ENCODE data around the gene SMAD6.

Gene SMAD6

GRCh38 chr15:66788024-66788423 lies 86.0 kb downstream of the SMAD6 start:
- WGBS (ENCODE audit: extremely low coverage, insufficient coverage, low lambda C conversion rate), result no CpG with 5 or more reads among the region's 4 CpGs
- Histone ChIP-seq H3K36me3 (ENCODE audit: control insufficient read depth, insufficient read depth, low read length) (no peaks in the 10 kb centered on the region), H3K4me2 (ENCODE audit: low read length) (no peak overlapping the region), H3K4me1 (ENCODE audit: control insufficient read depth, low read depth, low read length) (no peaks in the 10 kb centered on the region), H3K27ac (ENCODE audit: low read depth, low read length) (no peak overlapping the region), H3K4ac (ENCODE audit: low read depth, low read length) (no peak overlapping the region), H2BK15ac (replicated peaks; ENCODE audit: low read depth) (no peak overlapping the region), H3K56ac (ENCODE audit: low read length) (no peak overlapping the region), H3K9ac (ENCODE audit: low read length) (no peak overlapping the region), H4K8ac (ENCODE audit: low read depth, low read length) (no peak overlapping the region), H4K5ac (ENCODE audit: low read length) (no peak overlapping the region), H3K4me3 (ENCODE audit: low read length) (no peak overlapping the region), H2AK5ac (ENCODE audit: low read length) (no peak overlapping the region), H2BK5ac (ENCODE audit: low read length) (no peak overlapping the region), H3K23ac (ENCODE audit: low read length) (no peak overlapping the region), H3K18ac (ENCODE audit: low read length) (no peak overlapping the region), H2BK120ac (ENCODE audit: low read depth, low read length) (no peak overlapping the region), H3K79me1 (ENCODE audit: low read length) (no peaks in the 10 kb centered on the region), H3K79me2 (ENCODE audit: control insufficient read depth, insufficient read depth, low read length) (no peaks in the 10 kb centered on the region), H3K27me3 (ENCODE audit: insufficient read depth, low read length, poor library complexity) (no peaks in the 10 kb centered on the region)
- no peak for DNase-seq

GRCh38 chr15:66789029-66790025 lies 87.3 kb downstream of the SMAD6 start:
- Histone ChIP-seq H2BK120ac (ENCODE audit: low read depth, low read length) (no peak overlapping the region), H3K4me1 (ENCODE audit: control insufficient read depth, low read depth, low read length) (no peaks in the 10 kb centered on the region), H3K4ac (ENCODE audit: low read depth, low read length) (no peak overlapping the region), H3K79me1 (ENCODE audit: low read length) (no peaks in the 10 kb centered on the region), H4K5ac (ENCODE audit: low read length) (no peak overlapping the region), H3K36me3 (ENCODE audit: control insufficient read depth, insufficient read depth, low read length) (no peaks in the 10 kb centered on the region), H3K4me3 (ENCODE audit: low read length) (no peak overlapping the region), H3K23ac (ENCODE audit: low read length) (no peak overlapping the region), H3K79me2 (ENCODE audit: control insufficient read depth, insufficient read depth, low read length) (no peaks in the 10 kb centered on the region), H2BK15ac (replicated peaks; ENCODE audit: low read depth) (no peak overlapping the region), H3K27me3 (ENCODE audit: insufficient read depth, low read length, poor library complexity) (no peaks in the 10 kb centered on the region), H3K4me2 (ENCODE audit: low read length) (no peak overlapping the region), H2AK5ac (ENCODE audit: low read length) (no peak overlapping the region), H3K56ac (ENCODE audit: low read length) (no peak overlapping the region), H3K9ac (ENCODE audit: low read length) (no peak overlapping the region), H4K8ac (ENCODE audit: low read depth, low read length) (no peak overlapping the region), H3K27ac (ENCODE audit: low read depth, low read length) (no peak overlapping the region), H2BK5ac (ENCODE audit: low read length) (no peak overlapping the region), H3K18ac (ENCODE audit: low read length) (no peak overlapping the region)
- peak; percentile 83 for DNase-seq
- no CpG with 5 or more reads among the region's 5 CpGs for WGBS (ENCODE audit: extremely low coverage, insufficient coverage, low lambda C conversion rate)

DNA sequence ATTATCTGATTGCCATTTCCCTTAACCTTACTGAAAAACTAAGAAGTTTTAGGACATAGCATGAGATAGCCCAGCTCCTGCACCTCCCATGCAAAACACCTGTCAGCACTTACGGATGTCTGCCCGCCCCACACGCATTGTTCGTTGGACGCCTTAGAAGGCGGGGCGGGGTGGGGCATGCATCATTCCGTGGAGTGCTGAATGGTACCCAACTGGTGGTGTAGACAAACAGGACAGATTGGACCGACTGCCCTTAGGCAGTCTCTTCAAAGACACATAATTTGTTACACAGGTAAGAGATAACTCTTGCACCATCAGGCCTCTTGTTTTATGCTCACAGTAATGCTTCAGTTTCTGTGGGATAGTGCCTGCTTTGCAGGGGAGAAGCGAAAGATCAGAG lies 93.8 kb downstream of the SMAD6 start:
- Histone ChIP-seq H3K18ac (ENCODE audit: low read length) (no peak overlapping the region), H3K27ac (ENCODE audit: low read depth, low read length) (no peak overlapping the region), H3K79me1 (ENCODE audit: low read length) (no peaks in the 10 kb centered on the region)

DNA sequence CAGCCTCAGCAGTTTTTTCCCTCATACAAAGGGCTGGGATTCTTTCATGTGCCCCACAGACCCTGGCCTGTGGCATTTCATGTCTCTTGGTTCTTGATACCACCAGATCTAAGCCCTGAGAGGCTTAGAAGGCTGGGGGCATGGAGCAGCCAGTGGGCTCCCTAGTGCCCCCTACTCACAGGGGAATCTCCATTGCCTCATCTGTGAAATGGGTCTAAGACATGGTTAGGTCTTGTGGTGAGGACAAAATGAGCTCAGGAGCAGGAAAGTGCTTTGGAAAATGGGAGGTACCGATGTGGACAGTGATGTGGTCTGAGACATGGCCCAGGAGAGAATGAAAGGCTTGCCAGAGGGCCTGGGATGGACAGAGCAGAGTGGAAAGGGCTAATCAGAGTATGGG lies 94.3 kb downstream of the SMAD6 start:
- Histone ChIP-seq H3K9ac (ENCODE audit: low read length) (no peak overlapping the region), H4K8ac (ENCODE audit: low read depth, low read length) (no peak overlapping the region)

More for the DNA sequence above, 93.8 kb downstream of the SMAD6 start:
- H4K8ac ChIP-seq (ENCODE audit: low read depth, low read length), result no peak overlapping the region
- no peak overlapping the region for H2BK5ac ChIP-seq (ENCODE audit: low read length)
- no peaks in the 10 kb centered on the region for H3K36me3 ChIP-seq (ENCODE audit: control insufficient read depth, insufficient read depth, low read length)
- no CpG with 5 or more reads among the region's 10 CpGs for WGBS (ENCODE audit: extremely low coverage, insufficient coverage, low lambda C conversion rate)
- H3K56ac ChIP-seq (ENCODE audit: low read length), result no peak overlapping the region
- H3K4me1 ChIP-seq (ENCODE audit: control insufficient read depth, low read depth, low read length), result no peaks in the 10 kb centered on the region
- DNase-seq, result no peak
- no peak overlapping the region for H3K4me3 ChIP-seq (ENCODE audit: low read length)
- H3K23ac ChIP-seq (ENCODE audit: low read length), result no peak overlapping the region
- H3K9ac ChIP-seq (ENCODE audit: low read length), result no peak overlapping the region
- no peak overlapping the region for H4K5ac ChIP-seq (ENCODE audit: low read length)
- no peak overlapping the region for H2BK120ac ChIP-seq (ENCODE audit: low read depth, low read length)
- no peaks in the 10 kb centered on the region for H3K27me3 ChIP-seq (ENCODE audit: insufficient read depth, low read length, poor library complexity)
- no peak overlapping the region for H2AK5ac ChIP-seq (ENCODE audit: low read length)
- H2BK15ac ChIP-seq (replicated peaks; ENCODE audit: low read depth), result no peak overlapping the region
- no peak overlapping the region for H3K4ac ChIP-seq (ENCODE audit: low read depth, low read length)
- H3K4me2 ChIP-seq (ENCODE audit: low read length), result no peak overlapping the region
- H3K79me2 ChIP-seq (ENCODE audit: control insufficient read depth, insufficient read depth, low read length), result no peaks in the 10 kb centered on the region

GRCh38 chr15:66797921-66798320 lies 95.9 kb downstream of the SMAD6 start:
- Histone ChIP-seq H2AK5ac (ENCODE audit: low read length) (no peak overlapping the region), H3K4me2 (ENCODE audit: low read length) (no peak overlapping the region), H3K27me3 (ENCODE audit: insufficient read depth, low read length, poor library complexity) (no peaks in the 10 kb centered on the region), H3K79me2 (ENCODE audit: control insufficient read depth, insufficient read depth, low read length) (no peaks in the 10 kb centered on the region), H4K8ac (ENCODE audit: low read depth, low read length) (no peak overlapping the region), H3K36me3 (ENCODE audit: control insufficient read depth, insufficient read depth, low read length) (no peaks in the 10 kb centered on the region), H2BK120ac (ENCODE audit: low read depth, low read length) (no peak overlapping the region), H3K4me3 (ENCODE audit: low read length) (no peak overlapping the region), H4K5ac (ENCODE audit: low read length) (no peak overlapping the region), H3K4me1 (ENCODE audit: control insufficient read depth, low read depth, low read length) (no peaks in the 10 kb centered on the region), H3K23ac (ENCODE audit: low read length) (no peak overlapping the region), H2BK5ac (ENCODE audit: low read length) (no peak overlapping the region), H3K4ac (ENCODE audit: low read depth, low read length) (no peak overlapping the region), H3K79me1 (ENCODE audit: low read length) (no peaks in the 10 kb centered on the region), H3K56ac (ENCODE audit: low read length) (no peak overlapping the region), H3K9ac (ENCODE audit: low read length) (no peak overlapping the region), H3K18ac (ENCODE audit: low read length) (no peak overlapping the region), H2BK15ac (replicated peaks; ENCODE audit: low read depth) (no peak overlapping the region), H3K27ac (ENCODE audit: low read depth, low read length) (no peak overlapping the region)
- WGBS (ENCODE audit: extremely low coverage, insufficient coverage, low lambda C conversion rate), result no CpG with 5 or more reads among the region's 7 CpGs
- no peak for DNase-seq

More for the DNA sequence above, 94.3 kb downstream of the SMAD6 start:
- Histone ChIP-seq H4K5ac (ENCODE audit: low read length) (no peak overlapping the region), H3K4me1 (ENCODE audit: control insufficient read depth, low read depth, low read length) (no peaks in the 10 kb centered on the region), H2AK5ac (ENCODE audit: low read length) (no peak overlapping the region), H3K56ac (ENCODE audit: low read length) (no peak overlapping the region), H3K27ac (ENCODE audit: low read depth, low read length) (no peak overlapping the region), H2BK120ac (ENCODE audit: low read depth, low read length) (no peak overlapping the region), H3K18ac (ENCODE audit: low read length) (no peak overlapping the region), H2BK5ac (ENCODE audit: low read length) (no peak overlapping the region), H3K23ac (ENCODE audit: low read length) (no peak overlapping the region), H3K4me2 (ENCODE audit: low read length) (no peak overlapping the region), H3K4me3 (ENCODE audit: low read length) (no peak overlapping the region), H3K79me1 (ENCODE audit: low read length) (no peaks in the 10 kb centered on the region), H2BK15ac (replicated peaks; ENCODE audit: low read depth) (no peak overlapping the region), H3K27me3 (ENCODE audit: insufficient read depth, low read length, poor library complexity) (no peaks in the 10 kb centered on the region), H3K4ac (ENCODE audit: low read depth, low read length) (no peak overlapping the region), H3K36me3 (ENCODE audit: control insufficient read depth, insufficient read depth, low read length) (no peaks in the 10 kb centered on the region), H3K79me2 (ENCODE audit: control insufficient read depth, insufficient read depth, low read length) (no peaks in the 10 kb centered on the region)
- DNase-seq, result no peak
- no CpG with 5 or more reads among the region's 1 CpG for WGBS (ENCODE audit: extremely low coverage, insufficient coverage, low lambda C conversion rate)
